ENCODE measurements around the gene ABCB4. TPM values are rescaled to one million over a fixed set of nuclear protein-coding genes. Genes with fewer than 3 reads are reported as not detected.

ABCB4 gene
- total RNA-seq, 1 experiment from 2014 or later, result 0.20 TPM

- H3K4ac ChIP-seq (ENCODE audit: low read depth, low read length), result no peak overlapping the region
- H2BK15ac ChIP-seq (ENCODE audit: low read depth, low read length), result no peak overlapping the region
- H3K18ac ChIP-seq (ENCODE audit: insufficient read length, low read depth, low read length), result no peak overlapping the region
- H2AFZ ChIP-seq (ENCODE audit: low read length), result no peak overlapping the region
- no peak overlapping the region for H2AK5ac ChIP-seq (ENCODE audit: insufficient read length, low read length)
- no peak overlapping the region for H3T11ph ChIP-seq (ENCODE audit: low read length)
- H3K79me2 ChIP-seq (ENCODE audit: insufficient read depth, low read length), result no peaks in the 10 kb centered on the region
- H3K9ac ChIP-seq (ENCODE audit: extremely low read depth, insufficient read length, low read length), result no peak overlapping the region
- no peaks in the 10 kb centered on the region for H3K9me3 ChIP-seq (ENCODE audit: control insufficient read depth, low read depth, low read length)
- H2BK120ac ChIP-seq (ENCODE audit: low read depth, low read length, poor library complexity, severe bottlenecking), result no peak overlapping the region
- no peaks in the 10 kb centered on the region for H3K4me1 ChIP-seq (ENCODE audit: insufficient read depth, low read length)
- H4K91ac ChIP-seq (ENCODE audit: insufficient read length, low read depth, low read length), result no peak overlapping the region
- H3K4me3 Mint-ChIP-seq, result no peak overlapping the region
- no peak overlapping the region; a peak in 1 of 7 replicates for H3K27ac Mint-ChIP-seq
- no peak overlapping the region for H3K56ac ChIP-seq (ENCODE audit: insufficient read length, low read depth, low read length)
- no peaks in the 10 kb centered on the region for H4K20me1 ChIP-seq (ENCODE audit: control insufficient read depth, insufficient read depth, insufficient read length)
- no CpG with 5 or more reads among the region's 2 CpGs for WGBS (ENCODE audit: extremely low coverage, insufficient read length, low lambda C conversion rate)
- peaks cover 0 to 2% (median under 1%) of the 10 kb centered on the region in 3 experiments; a peak in 2 of 7 replicates for H3K36me3 Mint-ChIP-seq (ENCODE audit: insufficient read depth in 1 of 3, low read depth in 3 of 3)
- H3K27ac ChIP-seq (ENCODE audit: insufficient read length, low read depth, low read length), result no peak overlapping the region
- DNase-seq, result no peak
- H3K23me2 ChIP-seq (ENCODE audit: insufficient read length, low read depth, low read length, poor library complexity, severe bottlenecking), result peaks cover 8% of the 10 kb centered on the region
- no peak overlapping the region for H4K5ac ChIP-seq (ENCODE audit: insufficient read length, low read depth, low read length)
- H3K4me1 Mint-ChIP-seq, result peaks cover 8 to 9% of the 10 kb centered on the region in 2 experiments
- H2BK20ac ChIP-seq (ENCODE audit: low read depth, low read length, poor library complexity, severe bottlenecking), result no peak overlapping the region
- H3K27me3 ChIP-seq (ENCODE audit: insufficient read depth, low read length), result peaks cover 5% of the 10 kb centered on the region; the same call in 1 of the 2 replicates
- no peak overlapping the region for H3K14ac ChIP-seq (ENCODE audit: insufficient read depth, low read length)
- H4K8ac ChIP-seq (replicated peaks; ENCODE audit: insufficient read length, low read depth, low read length), result no peak overlapping the region
- H2BK12ac ChIP-seq (ENCODE audit: insufficient read length, low read depth, low read length), result no peak overlapping the region
- H3K9me3 Mint-ChIP-seq, result peaks cover 0 to 3% of the 10 kb centered on the region in 2 experiments; a peak in 1 of 5 replicates
- H3K79me1 ChIP-seq (ENCODE audit: insufficient read depth, low read depth, low read length, poor library complexity, severe bottlenecking), result no peaks in the 10 kb centered on the region
- H3K23ac ChIP-seq (ENCODE audit: insufficient read length, low read depth, low read length), result no peak overlapping the region
- no peak overlapping the region for H3K4me2 ChIP-seq (ENCODE audit: insufficient read depth, insufficient read length, low read length)
- no peak for TF ChIP-seq CTCF (conservative IDR thresholded peaks at IDR 0.05)
- peaks cover 37% of the 10 kb centered on the region for H3K27me3 Mint-ChIP-seq (ENCODE audit: low read depth)
- no peak overlapping the region for H2BK5ac ChIP-seq (ENCODE audit: insufficient read length, low read length)
These were observed 2.3 kb downstream of the ABCB4 start for GRCh38 chr7:87473192-87473591.
